Measurements from ENCODE around the gene CDK5RAP3. TPM values are rescaled to one million over a fixed set of nuclear protein-coding genes. Genes with fewer than 3 reads are reported as not detected.
"Not testable (repeated sequence)": the region's sequence is repeated elsewhere in the genome, so short reads cannot be mapped to it uniquely, and the experiment has no call there.

CDK5RAP3 gene, protein sequence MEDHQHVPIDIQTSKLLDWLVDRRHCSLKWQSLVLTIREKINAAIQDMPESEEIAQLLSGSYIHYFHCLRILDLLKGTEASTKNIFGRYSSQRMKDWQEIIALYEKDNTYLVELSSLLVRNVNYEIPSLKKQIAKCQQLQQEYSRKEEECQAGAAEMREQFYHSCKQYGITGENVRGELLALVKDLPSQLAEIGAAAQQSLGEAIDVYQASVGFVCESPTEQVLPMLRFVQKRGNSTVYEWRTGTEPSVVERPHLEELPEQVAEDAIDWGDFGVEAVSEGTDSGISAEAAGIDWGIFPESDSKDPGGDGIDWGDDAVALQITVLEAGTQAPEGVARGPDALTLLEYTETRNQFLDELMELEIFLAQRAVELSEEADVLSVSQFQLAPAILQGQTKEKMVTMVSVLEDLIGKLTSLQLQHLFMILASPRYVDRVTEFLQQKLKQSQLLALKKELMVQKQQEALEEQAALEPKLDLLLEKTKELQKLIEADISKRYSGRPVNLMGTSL
- polyA plus RNA-seq (ENCODE audit: insufficient read length) = 80.2 TPM

- peak; percentile 97 for DNase-seq (ENCODE audit: low read depth)
Observed at GRCh38 chr17:47970725-47971499, at the start of gene CDK5RAP3. Gene CDK5RAP3 (plus strand): TSS chr17:47971113. CDS start chr17:47971147, 34 bp downstream.

- DNase-seq (ENCODE audit: low read depth) = no peak
Observed at GRCh38 chr17:47924785-47925677, 45.9 kb upstream of the CDK5RAP3 start.

- no peak for DNase-seq (ENCODE audit: low read depth)
Observed at GRCh38 chr17:47925678-47925988, 45.3 kb upstream of the CDK5RAP3 start.

DNA sequence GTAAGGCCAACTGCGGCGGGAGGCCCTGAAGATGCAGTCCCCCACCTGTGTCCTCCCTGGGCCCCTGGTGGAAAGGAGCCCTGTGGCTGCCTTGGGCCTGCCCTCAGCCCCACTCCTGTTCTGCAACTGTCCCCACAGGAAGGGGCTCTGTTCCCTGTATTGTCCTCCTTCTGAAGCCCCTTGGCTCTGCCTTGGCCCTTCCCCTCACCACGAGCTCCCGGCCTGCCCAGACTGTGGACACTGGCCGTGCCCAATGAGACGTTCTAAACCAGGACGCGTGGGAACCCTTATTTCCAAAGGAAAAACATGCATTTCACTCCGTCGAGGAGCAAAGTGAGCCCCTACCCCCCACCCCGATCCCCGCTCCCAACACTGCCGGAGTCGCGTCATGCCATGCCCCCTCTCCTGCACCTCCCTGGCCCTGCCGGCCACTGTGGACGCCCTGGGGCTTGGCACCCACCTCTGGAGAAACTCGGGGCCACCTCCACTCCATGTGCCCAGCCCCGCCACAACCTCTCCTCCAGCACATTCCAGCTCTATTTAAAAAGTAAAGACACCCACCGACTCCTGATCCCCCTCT is 43.0 kb upstream of the CDK5RAP3 start:
- no peak for DNase-seq (ENCODE audit: low read depth)

DNA sequence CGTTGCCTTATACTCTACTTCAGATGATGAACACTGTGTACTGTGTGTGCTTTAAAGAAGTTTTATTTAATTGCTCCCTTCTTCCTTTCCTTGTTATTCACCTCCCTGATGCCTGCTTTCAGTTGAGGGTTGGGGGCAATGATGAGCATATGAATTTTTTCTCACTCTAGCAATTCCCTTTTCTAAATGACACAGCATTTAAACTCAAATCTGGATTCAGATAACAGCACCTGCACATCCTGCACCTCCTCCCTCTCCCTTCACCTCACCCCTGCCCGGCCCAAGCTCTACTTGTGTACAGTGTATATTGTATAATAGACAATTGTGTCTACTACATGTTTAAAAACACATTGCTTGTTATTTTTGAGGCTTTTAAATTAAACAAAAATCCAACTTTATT is 42.5 kb upstream of the CDK5RAP3 start:
- DNase-seq (ENCODE audit: low read depth) = no peak

DNA sequence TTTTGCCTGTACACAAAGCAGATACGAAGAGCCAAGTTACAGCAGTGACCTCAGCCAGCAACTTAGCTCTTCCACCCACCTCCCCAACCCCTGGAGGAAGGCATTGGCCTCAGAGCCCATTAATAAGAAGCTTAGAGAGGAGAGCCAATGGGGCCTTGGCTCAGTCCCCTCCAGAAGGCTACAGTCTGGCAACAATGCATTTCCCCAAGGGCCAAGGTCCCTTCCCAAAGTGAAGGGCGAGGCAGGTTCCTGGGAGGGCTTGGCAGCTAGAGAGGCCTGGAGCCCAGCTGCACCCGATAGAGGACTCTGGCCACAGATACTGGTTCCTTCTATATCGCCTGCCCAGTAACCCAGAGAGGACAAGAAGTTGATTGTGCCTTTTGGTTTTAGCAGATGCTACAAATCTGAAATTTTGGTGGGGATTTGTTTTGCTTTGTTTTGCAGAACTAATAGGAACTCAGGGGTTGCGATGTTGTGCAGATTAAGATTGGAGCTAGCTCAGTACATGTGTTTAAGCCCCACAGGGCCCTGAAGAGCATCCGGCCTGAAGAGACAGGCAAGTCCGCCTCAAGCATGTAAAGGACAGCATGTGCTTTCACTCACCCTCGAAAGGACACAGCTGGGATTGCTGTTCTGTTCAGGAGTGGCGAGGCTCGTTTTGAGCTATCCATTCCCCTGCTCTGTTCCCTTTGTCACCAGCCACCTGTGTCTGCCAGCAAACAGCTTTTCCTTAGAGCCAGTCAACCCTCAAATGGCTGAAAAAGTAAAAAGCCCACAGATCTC is 41.5 kb upstream of the CDK5RAP3 start:
- DNase-seq (ENCODE audit: low read depth) = peak; percentile 46

DNA sequence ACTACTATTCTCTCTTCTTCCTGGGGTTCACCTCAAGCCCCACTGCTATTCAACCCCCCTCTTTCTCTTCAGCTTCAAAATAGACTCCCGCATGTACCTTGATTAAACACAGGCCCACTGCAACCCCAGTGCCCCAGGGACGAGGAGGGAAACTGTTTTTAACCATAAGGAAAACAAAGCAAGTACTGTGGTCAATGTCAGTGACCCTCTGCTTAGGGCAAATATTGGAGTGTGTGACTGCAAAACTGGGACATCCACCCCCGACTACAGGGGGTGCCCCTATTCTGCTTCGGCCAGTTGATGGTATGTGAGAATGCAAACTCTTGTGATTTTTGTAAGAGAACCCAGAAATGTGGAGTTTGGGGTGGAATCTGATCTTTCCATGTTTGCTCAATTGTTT is 39.1 kb upstream of the CDK5RAP3 start:
- DNase-seq (ENCODE audit: low read depth) = no peak

GRCh38 chr17:47934856-47935255 is 36.1 kb upstream of the CDK5RAP3 start:
- no peak for DNase-seq (ENCODE audit: low read depth)

GRCh38 chr17:47935468-47935867 is 35.4 kb upstream of the CDK5RAP3 start:
- DNase-seq (ENCODE audit: low read depth) = not testable (repeated sequence)

DNA sequence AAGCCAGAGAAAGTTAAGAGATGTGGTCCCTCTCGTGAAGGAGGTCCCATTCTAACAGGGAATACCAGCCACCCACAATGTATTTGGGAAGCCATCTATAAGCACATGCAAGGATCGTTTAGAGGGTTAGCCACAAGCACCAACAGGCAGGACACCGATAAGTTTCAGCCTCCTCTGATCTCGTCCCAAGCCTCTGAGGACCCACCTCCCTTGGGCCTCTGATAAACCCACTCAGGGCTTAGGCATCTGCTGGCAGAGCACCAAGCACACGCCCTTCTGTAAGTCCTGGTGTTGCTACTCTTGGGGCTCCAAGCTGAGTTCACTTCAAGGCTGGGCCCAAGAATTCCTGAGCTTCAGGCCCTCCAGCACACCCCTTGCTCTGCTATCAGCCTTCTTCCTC is 35.0 kb upstream of the CDK5RAP3 start:
- DNase-seq (ENCODE audit: low read depth) = no peak

DNA sequence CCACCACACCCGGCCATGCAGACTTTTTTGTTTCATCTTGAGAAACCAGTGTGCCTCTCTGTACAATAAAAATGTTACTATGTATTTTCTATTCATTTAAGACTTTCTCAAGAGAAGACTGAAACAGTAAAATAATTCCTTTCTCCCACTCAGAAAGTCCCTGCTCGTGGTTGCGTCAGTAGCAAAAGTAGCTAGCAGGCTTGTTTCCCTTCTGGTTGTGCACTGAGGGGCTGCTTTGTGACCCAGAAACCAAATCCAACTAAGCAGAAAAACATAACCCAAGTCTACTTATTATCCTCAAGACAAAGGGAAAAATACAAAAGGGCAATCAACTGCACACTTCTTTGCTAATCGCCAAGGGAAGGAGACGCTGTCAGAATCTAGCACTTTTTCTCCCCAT is 33.0 kb upstream of the CDK5RAP3 start:
- DNase-seq (ENCODE audit: low read depth) = no peak

GRCh38 chr17:47941246-47942095 is 29.4 kb upstream of the CDK5RAP3 start, which contains the start of gene PNPO:
Gene PNPO (plus strand): TSS chr17:47941571. CDS start chr17:47941676, 105 bp downstream.
- DNase-seq (ENCODE audit: low read depth) = peak; percentile 96

- no peak for DNase-seq (ENCODE audit: low read depth)
Observed at GRCh38 chr17:47942096-47942510, 28.8 kb upstream of the CDK5RAP3 start.

GRCh38 chr17:47942568-47942967 is 28.3 kb upstream of the CDK5RAP3 start:
- no peak for DNase-seq (ENCODE audit: low read depth)

GRCh38 chr17:47945080-47945479 is 25.8 kb upstream of the CDK5RAP3 start:
- no peak for DNase-seq (ENCODE audit: low read depth)

DNA sequence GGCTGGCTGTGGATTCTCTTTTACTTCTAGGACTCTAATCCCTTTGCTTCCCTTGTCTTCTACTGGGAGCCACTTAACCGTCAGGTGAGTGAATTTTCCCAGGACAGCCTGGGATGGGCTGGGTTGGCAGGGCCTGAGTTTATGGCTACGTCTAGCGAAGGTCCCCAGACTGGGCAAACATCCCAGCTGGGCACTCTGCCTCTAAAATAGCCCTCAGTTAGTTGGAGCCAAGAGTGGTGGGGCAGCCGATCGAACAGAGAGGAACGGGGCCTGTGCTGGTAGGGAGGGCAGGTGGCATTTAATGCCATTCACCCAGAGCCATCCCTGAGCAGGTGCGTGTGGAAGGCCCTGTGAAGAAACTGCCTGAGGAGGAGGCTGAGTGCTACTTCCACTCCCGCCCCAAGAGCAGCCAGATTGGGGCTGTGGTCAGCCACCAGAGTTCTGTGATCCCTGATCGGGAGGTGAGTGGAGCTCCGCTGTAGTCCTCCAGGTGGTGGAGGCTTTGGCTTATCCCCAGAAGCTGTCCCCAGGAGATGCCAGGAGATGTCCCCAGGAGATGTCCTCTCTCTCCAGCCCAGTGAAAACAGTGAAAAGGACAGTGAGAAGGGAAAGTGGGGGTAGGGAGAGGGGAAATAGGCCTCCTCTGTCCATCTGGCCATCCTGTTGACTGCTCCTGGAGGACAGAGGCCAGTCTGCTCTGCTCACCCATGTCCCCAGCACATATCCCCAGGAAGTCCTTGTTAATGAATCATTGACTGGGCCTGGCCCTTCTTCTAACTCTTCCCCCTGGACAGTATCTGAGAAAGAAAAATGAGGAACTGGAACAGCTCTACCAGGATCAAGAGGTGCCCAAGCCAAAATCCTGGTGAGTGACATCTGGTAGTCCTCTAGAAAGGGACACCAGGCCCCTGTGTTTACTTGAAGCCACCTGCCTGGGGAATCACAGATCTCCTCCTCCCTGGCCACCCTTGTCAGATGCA is 25.1 kb upstream of the CDK5RAP3 start:
- DNase-seq (ENCODE audit: low read depth) = no peak

- no peak for DNase-seq (ENCODE audit: low read depth)
Observed at GRCh38 chr17:47946516-47946915, 24.4 kb upstream of the CDK5RAP3 start.

- DNase-seq (ENCODE audit: low read depth) = no peak
Observed at GRCh38 chr17:47946929-47947397, 23.9 kb upstream of the CDK5RAP3 start.

Measured in forelimb muscle (tissue), 1 donor.